ENCODE results near the gene CDH20. TPM values are rescaled to one million over a fixed set of nuclear protein-coding genes. Genes with fewer than 3 reads are reported as not detected.

Gene CDH20
- polyA plus RNA-seq, 3 donors = not detected

- intact Hi-C loops (cut with micrococcal nuclease) = no loop called here
- Histone ChIP-seq H3K9me3 (replicated peaks in 1 of 2; ENCODE audit: control insufficient read depth in 1 of 2, insufficient read depth in 1 of 2, low read length in 2 of 2) (no peaks in the 10 kb centered on the region), H3K27me3 (ENCODE audit: control insufficient read depth in 2 of 2, insufficient read depth in 2 of 2, low read length in 2 of 2) (no peaks in the 10 kb centered on the region), H4K20me1 (ENCODE audit: insufficient read depth, low read length) (no peaks in the 10 kb centered on the region), H3K79me2 (ENCODE audit: insufficient read depth, low read length) (no peaks in the 10 kb centered on the region), H3K4me3 (replicated peaks in 1 of 3; ENCODE audit: low read depth in 2 of 3, low read length in 3 of 3) (no peak overlapping the region), H3K36me3 (replicated peaks in 1 of 2; ENCODE audit: control insufficient read depth in 1 of 2, insufficient read depth in 2 of 2, low read length in 2 of 2) (no peaks in the 10 kb centered on the region), H2AFZ (ENCODE audit: insufficient read depth, low read depth, low read length, poor library complexity, severe bottlenecking) (no peak overlapping the region), H3K9ac (ENCODE audit: insufficient read depth, low read length, poor library complexity, severe bottlenecking) (no peak overlapping the region), H3K27ac (ENCODE audit: low read depth in 1 of 2, low read length in 2 of 2) (no peak overlapping the region), H3K4me2 (replicated peaks; ENCODE audit: extremely low read depth, low read length, poor library complexity, severe bottlenecking) (no peak overlapping the region), H3K4me1 (ENCODE audit: control insufficient read depth in 1 of 2, insufficient read depth in 2 of 2, low read length in 2 of 2) (no peaks in the 10 kb centered on the region)
- peaks cover 0 to 6% (median 0%) of the 10 kb centered on the region in 7 donors for H3K9me3 Mint-ChIP-seq
- no peak for DNase-seq
- TF ChIP-seq, protein P1, sequence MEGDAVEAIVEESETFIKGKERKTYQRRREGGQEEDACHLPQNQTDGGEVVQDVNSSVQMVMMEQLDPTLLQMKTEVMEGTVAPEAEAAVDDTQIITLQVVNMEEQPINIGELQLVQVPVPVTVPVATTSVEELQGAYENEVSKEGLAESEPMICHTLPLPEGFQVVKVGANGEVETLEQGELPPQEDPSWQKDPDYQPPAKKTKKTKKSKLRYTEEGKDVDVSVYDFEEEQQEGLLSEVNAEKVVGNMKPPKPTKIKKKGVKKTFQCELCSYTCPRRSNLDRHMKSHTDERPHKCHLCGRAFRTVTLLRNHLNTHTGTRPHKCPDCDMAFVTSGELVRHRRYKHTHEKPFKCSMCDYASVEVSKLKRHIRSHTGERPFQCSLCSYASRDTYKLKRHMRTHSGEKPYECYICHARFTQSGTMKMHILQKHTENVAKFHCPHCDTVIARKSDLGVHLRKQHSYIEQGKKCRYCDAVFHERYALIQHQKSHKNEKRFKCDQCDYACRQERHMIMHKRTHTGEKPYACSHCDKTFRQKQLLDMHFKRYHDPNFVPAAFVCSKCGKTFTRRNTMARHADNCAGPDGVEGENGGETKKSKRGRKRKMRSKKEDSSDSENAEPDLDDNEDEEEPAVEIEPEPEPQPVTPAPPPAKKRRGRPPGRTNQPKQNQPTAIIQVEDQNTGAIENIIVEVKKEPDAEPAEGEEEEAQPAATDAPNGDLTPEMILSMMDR (IDR thresholded peaks at IDR 0.05) = no peak
- H3K4me3 Mint-ChIP-seq = no peak overlapping the region
- no peak overlapping the region for H3K27ac Mint-ChIP-seq
- H3K27me3 Mint-ChIP-seq (ENCODE audit: low read depth in 3 of 3) = peaks cover 2 to 5% (median 4%) of the 10 kb centered on the region in 3 donors
- no peaks in the 10 kb centered on the region for H3K36me3 Mint-ChIP-seq
- H3K4me1 Mint-ChIP-seq = peaks cover 3% of the 10 kb centered on the region
- WGBS (ENCODE audit: insufficient coverage) = no CpG with 5 or more reads among the region's 3 CpGs
These were observed 216.2 kb downstream of the CDH20 start for GRCh38 chr18:61549416-61549815.

DNA sequence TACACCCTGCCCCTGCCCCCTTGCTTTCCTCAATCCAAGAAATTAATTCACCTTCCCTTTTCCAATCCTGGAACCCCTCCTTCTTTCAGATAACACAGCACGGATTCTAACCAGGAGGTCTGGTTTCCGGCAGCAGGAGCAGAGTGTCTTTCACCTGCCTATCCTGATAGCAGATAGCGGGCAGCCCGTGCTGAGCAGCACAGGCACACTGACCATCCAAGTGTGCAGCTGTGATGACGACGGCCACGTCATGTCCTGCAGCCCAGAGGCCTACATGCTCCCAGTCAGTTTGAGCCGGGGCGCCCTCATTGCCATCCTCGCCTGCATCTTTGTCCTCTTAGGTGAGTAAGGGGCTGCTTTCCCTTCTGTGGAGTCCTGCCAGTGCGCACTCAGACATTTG is 216.7 kb downstream of the CDH20 start:
- Mint-ChIP-seq H3K27me3 (ENCODE audit: low read depth in 3 of 3) (peaks cover 3 to 10% (median 6%) of the 10 kb centered on the region in 3 donors), H3K4me3 (no peak overlapping the region), H3K9me3 (peaks cover 0 to 4% (median 2%) of the 10 kb centered on the region in 7 donors), H3K36me3 (no peaks in the 10 kb centered on the region), H3K4me1 (peaks cover 8% of the 10 kb centered on the region), H3K27ac (no peak overlapping the region)
- Histone ChIP-seq H3K27me3 (ENCODE audit: control insufficient read depth in 2 of 2, insufficient read depth in 2 of 2, low read length in 2 of 2) (no peaks in the 10 kb centered on the region), H4K20me1 (ENCODE audit: insufficient read depth, low read length) (no peaks in the 10 kb centered on the region), H3K4me1 (ENCODE audit: control insufficient read depth in 1 of 2, insufficient read depth in 2 of 2, low read length in 2 of 2) (no peaks in the 10 kb centered on the region), H3K9ac (ENCODE audit: insufficient read depth, low read length, poor library complexity, severe bottlenecking) (no peak overlapping the region), H3K79me2 (ENCODE audit: insufficient read depth, low read length) (no peaks in the 10 kb centered on the region), H3K9me3 (replicated peaks in 1 of 2; ENCODE audit: control insufficient read depth in 1 of 2, insufficient read depth in 1 of 2, low read length in 2 of 2) (no peaks in the 10 kb centered on the region), H3K4me3 (replicated peaks in 1 of 3; ENCODE audit: low read depth in 2 of 3, low read length in 3 of 3) (no peak overlapping the region), H3K36me3 (replicated peaks in 1 of 2; ENCODE audit: control insufficient read depth in 1 of 2, insufficient read depth in 2 of 2, low read length in 2 of 2) (no peaks in the 10 kb centered on the region), H2AFZ (ENCODE audit: insufficient read depth, low read depth, low read length, poor library complexity, severe bottlenecking) (no peak overlapping the region), H3K27ac (ENCODE audit: low read depth in 1 of 2, low read length in 2 of 2) (no peak overlapping the region), H3K4me2 (replicated peaks; ENCODE audit: extremely low read depth, low read length, poor library complexity, severe bottlenecking) (no peak overlapping the region)
- DNase-seq = no peak
- intact Hi-C loops (cut with micrococcal nuclease) = loop anchor here (2.0 to 5.0 kb wide), 2 partner anchors 581 to 582 kb away; no protein-coding TSS in a partner anchor
- 94% methylated on average over 6 of the region's 11 CpGs for WGBS (ENCODE audit: insufficient coverage)
- TF ChIP-seq, protein P1 (IDR thresholded peaks at IDR 0.05) = no peak
